H1 (cell line): ENCODE data around the gene EXOSC7. TPM values are rescaled to one million over a fixed set of nuclear protein-coding genes. Genes with fewer than 3 reads are reported as not detected.

Experiments used
- CTCF ChIA-PET: fragments of 300-600 bp; sonication (Branson Sonifier 250); formaldehyde crosslinking; loops from one replicate; lab custom pipeline; 2021; ENCODE audit not compliant: partially characterized antibody; lab: Charles Lee
- POLR2A ChIA-PET: fragments of 300-600 bp; sonication (Branson Sonifier 250); formaldehyde crosslinking; loops from one replicate; lab custom pipeline; 2021; ENCODE audit warnings: inconsistent platforms; ENCODE audit not compliant: partially characterized antibody; lab: Charles Lee
- DNase-seq, 2 experiments: peaks; one replicate each; pipeline versions ENCODE4 v3.0.0 to v3.0.0-alpha.2; 2010 to 2022; ENCODE audit warnings: low spot score in 2 of 2, low read depth in 1 of 2, mixed read lengths in 1 of 2
- FAIRE-seq: peaks from 2 replicates; lab custom pipeline; 2011; peaks lifted over from hg19 to GRCh38; lab: Jason Lieb, UNC
- H2AFZ ChIP-seq: 2 replicates; pipeline ENCODE4 v1.8.1; 2012; ENCODE audit warnings: low read length, inconsistent platforms
- H2AK5ac ChIP-seq: 2 replicates; pipeline ENCODE4 v1.6.1; 2013; ENCODE audit warnings: low read depth, low read length
- H2BK120ac ChIP-seq: replicated peaks from 2 replicates; pipeline ENCODE3; 2013; ENCODE audit warnings: low read depth, low read length, inconsistent platforms
- H2BK12ac ChIP-seq: 2 replicates; pipeline ENCODE4 v1.6.1; 2013; ENCODE audit warnings: low read depth, low read length
- H2BK15ac ChIP-seq: 2 replicates; pipeline ENCODE4 v1.6.1; 2013; ENCODE audit warnings: low read length
- H2BK20ac ChIP-seq: 2 replicates; pipeline ENCODE4 v1.6.1; 2013; ENCODE audit warnings: low read length
- H2BK5ac ChIP-seq: 2 replicates; pipeline ENCODE4 v1.6.1; 2013; ENCODE audit warnings: low read depth, low read length
- H3K14ac ChIP-seq: 2 replicates; pipeline ENCODE4 v1.6.1; 2013; ENCODE audit warnings: inconsistent platforms; ENCODE audit not compliant: insufficient read length
- H3K18ac ChIP-seq: 2 replicates; pipeline ENCODE4 v1.6.1; 2013; ENCODE audit warnings: low read length; ENCODE audit errors: extremely low read depth
- H3K23ac ChIP-seq: 2 replicates; pipeline ENCODE4 v1.6.1; 2013; ENCODE audit warnings: inconsistent platforms; ENCODE audit not compliant: insufficient read length
- H3K23me2 ChIP-seq: 2 replicates; pipeline ENCODE4 v1.6.1; 2013; ENCODE audit warnings: low read depth, low read length
- H3K27ac ChIP-seq: 2 replicates; pipeline ENCODE4 v1.6.1; 2011; ENCODE audit warnings: low read depth, low read length, inconsistent platforms
- H3K27me3 ChIP-seq, 4 experiments: replicated peaks in 1 of 4; 1 replicate in 1 of 4; 2 replicates in 3 of 4; pipeline versions ENCODE4 v1.6.1 to v1.8.1; 2011 to 2013; ENCODE audit warnings: low read length in 3 of 4, mild to moderate bottlenecking in 3 of 4, inconsistent platforms in 2 of 4, mixed read lengths in 2 of 4, moderate library complexity in 1 of 4; ENCODE audit not compliant: control insufficient read depth in 3 of 4, insufficient read depth in 3 of 4; ENCODE audit errors: extremely low read depth in 1 of 4
- H3K36me3 ChIP-seq, 4 experiments: 2 replicates each; pipeline versions ENCODE4 v1.6.1 to v1.8.1; 2011 to 2013; ENCODE audit warnings: mild to moderate bottlenecking in 4 of 4, low read length in 3 of 4, moderate library complexity in 2 of 4, control low read depth in 1 of 4, inconsistent platforms in 1 of 4; ENCODE audit not compliant: insufficient read depth in 4 of 4, control insufficient read depth in 2 of 4
- H3K4ac ChIP-seq: replicated peaks from 2 replicates; pipeline ENCODE3; 2013; ENCODE audit warnings: low read length, low read depth, mixed read lengths, inconsistent platforms; ENCODE audit not compliant: insufficient read length
- H3K4me1 ChIP-seq, 4 experiments: replicated peaks in 1 of 4; 1 replicate in 1 of 4; 2 replicates in 3 of 4; pipeline versions ENCODE4 v1.6.1 to v1.8.1; 2011 to 2013; ENCODE audit warnings: low read length in 3 of 4, inconsistent platforms in 2 of 4, mixed read lengths in 1 of 4; ENCODE audit not compliant: insufficient read depth in 4 of 4, control insufficient read depth in 3 of 4
- H3K4me2 ChIP-seq, 2 experiments: 2 replicates each; pipeline versions ENCODE4 v1.6.1 to v1.8.1; 2011 to 2013; ENCODE audit warnings: low read depth in 2 of 2, low read length in 2 of 2, control low read depth in 1 of 2, inconsistent platforms in 1 of 2, mild to moderate bottlenecking in 1 of 2; ENCODE audit not compliant: insufficient read depth in 1 of 2
- H3K4me3 ChIP-seq, 4 experiments: fragments of 200-600, 300-600 bp in 1 of 4; sonication (generic), shearing (Covaris generic), sonication (Bioruptor Twin) in 1 of 4; 2 replicates each; pipeline versions ENCODE4 v1.5.1 to v1.8.1; 2011 to 2016; ENCODE audit warnings: low read length in 4 of 4, low read depth in 3 of 4, control low read depth in 2 of 4, inconsistent platforms in 2 of 4, mild to moderate bottlenecking in 2 of 4, mixed read lengths in 1 of 4, moderate library complexity in 1 of 4; ENCODE audit not compliant: insufficient read depth in 2 of 4; ENCODE audit errors: extremely low read depth in 1 of 4
- H3K56ac ChIP-seq: replicated peaks from 2 replicates; pipeline ENCODE3; 2013; ENCODE audit warnings: low read depth, mild to moderate bottlenecking, mixed read lengths, low read length, inconsistent platforms; ENCODE audit not compliant: insufficient read length
- H3K79me1 ChIP-seq: 2 replicates; pipeline ENCODE4 v1.6.1; 2013; ENCODE audit warnings: low read depth, low read length, control low read depth
- H3K79me2 ChIP-seq, 2 experiments: 2 replicates each; pipeline versions ENCODE4 v1.6.1 to v1.8.1; 2012 to 2013; ENCODE audit warnings: low read length in 2 of 2, mild to moderate bottlenecking in 2 of 2, inconsistent platforms in 1 of 2; ENCODE audit not compliant: insufficient read depth in 2 of 2, control insufficient read depth in 1 of 2
- H3K9ac ChIP-seq, 4 experiments: replicated peaks in 1 of 4; 1 replicate in 1 of 4; 2 replicates in 3 of 4; pipeline versions ENCODE4 v1.6.1 to v1.8.1; 2011 to 2013; ENCODE audit warnings: low read depth in 3 of 4, low read length in 3 of 4, control low read depth in 2 of 4, mild to moderate bottlenecking in 2 of 4, moderate library complexity in 2 of 4, inconsistent platforms in 1 of 4; ENCODE audit errors: extremely low read depth in 1 of 4
- H3K9me3 ChIP-seq, 2 experiments: 2 replicates each; pipeline versions ENCODE4 v1.6.1 to v1.8.1; 2012 to 2013; ENCODE audit warnings: mild to moderate bottlenecking in 2 of 2, moderate library complexity in 2 of 2, control low read depth in 1 of 2, inconsistent platforms in 1 of 2, low read depth in 1 of 2, low read length in 1 of 2, mixed read lengths in 1 of 2; ENCODE audit not compliant: insufficient read depth in 2 of 2
- H4K20me1 ChIP-seq, 2 experiments: replicated peaks in 1 of 2; 2 replicates each; pipeline versions ENCODE3 to v1.8.1; 2011 to 2013; ENCODE audit warnings: inconsistent platforms in 2 of 2, low read length in 2 of 2, mild to moderate bottlenecking in 1 of 2; ENCODE audit not compliant: insufficient read depth in 2 of 2, control insufficient read depth in 1 of 2
- H4K5ac ChIP-seq: 2 replicates; pipeline ENCODE4 v1.6.1; 2013; ENCODE audit warnings: low read length, low read depth, mixed read lengths, inconsistent platforms; ENCODE audit not compliant: insufficient read length
- H4K8ac ChIP-seq: 2 replicates; pipeline ENCODE4 v1.8.0; 2013; ENCODE audit warnings: mild to moderate bottlenecking, moderate library complexity, low read length, inconsistent platforms; ENCODE audit not compliant: insufficient read depth; ENCODE audit errors: extremely low read depth
- H4K91ac ChIP-seq: replicated peaks from 2 replicates; pipeline ENCODE3; 2013; ENCODE audit warnings: low read length, mixed read lengths, inconsistent platforms; ENCODE audit not compliant: insufficient read length
- KDM4A ChIP-seq: IDR thresholded peaks from one replicate; pipeline ENCODE4 v1.7.1; 2012; ENCODE audit warnings: low read depth, mild to moderate bottlenecking, moderate library complexity, low read length, inconsistent platforms; ENCODE audit not compliant: severe bottlenecking
- SIRT6 ChIP-seq: IDR thresholded peaks from one replicate; pipeline ENCODE4 v1.7.1; 2012; ENCODE audit warnings: low read length, inconsistent platforms
- YY1 ChIP-seq: IDR thresholded peaks from 2 replicates; pipeline ENCODE4 v1.6.1; 2011; ENCODE audit warnings: low read depth, mild to moderate bottlenecking, low read length
- WGBS, 2 experiments: shearing (Covaris generic) in 1 of 2; methylation state at CpG; one replicate each; pipeline versions ENCODE4 v1.1.6 to v1.1.7; 2013 to 2015; ENCODE audit warnings: low lambda C conversion rate in 2 of 2, mixed read lengths in 2 of 2, inconsistent platforms in 1 of 2, low coverage in 1 of 2, missing lambda C conversion rate in 1 of 2; ENCODE audit not compliant: insufficient replicate concordance in 2 of 2, insufficient coverage in 1 of 2, insufficient read length in 1 of 2; ENCODE audit errors: extremely low coverage in 1 of 2, missing lambda C conversion rate in 1 of 2; 5-methylcytosine and 5-hydroxymethylcytosine counted together
- polyA plus RNA-seq, 7 experiments: library from polyadenylated mRNA; depleted of rRNA in 3 of 7; stranded (reverse) in 5 of 7; unstranded in 2 of 7; fragments of >200 nt in 5 of 7; fragments of 200-250 nt in 2 of 7; gene quantifications; 1 replicate in 5 of 7; 2 replicates in 1 of 7; 4 replicates in 1 of 7; pipeline versions ENCODE4 v1.2.1 to v1.2.3, GENCODE V29; 2011 to 2013; ENCODE audit warnings: missing spikeins in 2 of 7, mixed read lengths in 2 of 7
- total RNA-seq: library from RNA; stranded (reverse); fragmentation: NEBNext Ultra II Directional; extraction: Animal tissue kit (Norgen Biotek cat#: 25700); gene quantifications from 2 replicates; pipeline ENCODE4 v1.2.1, GENCODE V29; 2021

Gene EXOSC7
- total and polyA plus RNA-seq, 2 of the 8 experiments (the other 6 are each of a cell fraction or from before 2014, with no cell fraction given) = 92.7 to 94.5 TPM

GRCh38 chr3:44981751-44982150 is 5.7 kb downstream of the EXOSC7 start:
- TF ChIP-seq SIRT6 (no peak), KDM4A (no peak), YY1 (no peak)
- Histone ChIP-seq H4K20me1 (peaks cover 10 to 13% of the 10 kb centered on the region in 2 experiments), H4K5ac (no peak overlapping the region), H3K9ac (no peak overlapping the region), H2BK120ac (no peak overlapping the region), H3K36me3 (peaks cover 0 to 21% (median 5%) of the 10 kb centered on the region in 4 experiments; a peak in 4 of 8 replicates), H2BK20ac (no peak overlapping the region), H2AFZ (no peak overlapping the region), H4K8ac (no peak overlapping the region), H3K4me1 (peaks cover 0 to 6% (median 0%) of the 10 kb centered on the region in 4 experiments; a peak in 2 of 7 replicates), H3K27ac (no peak overlapping the region), H3K56ac (no peak overlapping the region), H3K14ac (no peak overlapping the region), H3K4me3 (no peak overlapping the region), H3K23ac (no peak overlapping the region), H3K18ac (no peak overlapping the region), H3K4ac (no peak overlapping the region), H3K23me2 (no peaks in the 10 kb centered on the region), H2AK5ac (no peak overlapping the region), H3K27me3 (no peaks in the 10 kb centered on the region), H4K91ac (no peak overlapping the region), H3K79me2 (peaks cover 38 to 95% of the 10 kb centered on the region in 2 experiments), H3K4me2 (no peak overlapping the region), H2BK12ac (no peak overlapping the region), H2BK15ac (no peak overlapping the region), H2BK5ac (no peak overlapping the region), H3K9me3 (peaks cover 2 to 11% of the 10 kb centered on the region in 2 experiments; a peak in 1 of 4 replicates), H3K79me1 (peaks cover 22% of the 10 kb centered on the region)
- FAIRE-seq (no peak), DNase-seq (no peak)
- ChIA-PET POLR2A (interaction anchor here (1.0 kb wide), 1 partner anchor 36 kb away, joined by 3 read pairs; no protein-coding TSS in a partner anchor), CTCF (interaction anchor here (1.1 to 2.1 kb wide), 4 partner anchors 8 to 67 kb away, joined by 3 to 8 read pairs (median 4); no protein-coding TSS in a partner anchor)
- 98% methylated on average over 4 of the region's 4 CpGs; no CpG with 5 or more reads in 1 of the 2 experiments for WGBS, 2 experiments
